IMR-90 (cell line): ENCODE results near the gene MFAP2. TPM values are rescaled to one million over a fixed set of nuclear protein-coding genes. Genes with fewer than 3 reads are reported as not detected.

ENCODE experiments used
- ATAC-seq: fragments of 200-7000 bp; cut with Tn5 transposase; 2 replicates; pipeline ENCODE4 v1.9.1; 2020; ENCODE audit warnings: low read depth, mild to moderate bottlenecking, moderate library complexity
- BruUV-seq: library from RNA; stranded (reverse); fragments of 400-500 nt; replicated peaks from 2 replicates; lab custom pipeline; 2021; lab: Mats Ljungman, UMichigan
- CTCF ChIA-PET: fragments of 300-600 bp; formaldehyde crosslinking; extraction: SDS; loops from one replicate; lab custom pipeline; 2021; ENCODE audit warnings: antibody characterized with exemption; lab: Yijun Ruan, JAX
- POLR2A ChIA-PET: fragments of 300-600 bp; sonication (Branson Sonifier 250); formaldehyde crosslinking; loops from one replicate; lab custom pipeline; 2022; ENCODE audit warnings: antibody characterized with exemption; ENCODE audit not compliant: unreplicated experiment; lab: Charles Lee
- DNase-seq: peaks from one replicate; pipeline ENCODE4 v3.0.0; 2013
- H2AFZ ChIP-seq: replicated peaks from 2 replicates; pipeline ENCODE3; 2013; ENCODE audit warnings: low read length, mild to moderate bottlenecking; ENCODE audit not compliant: poor library complexity
- H2AK5ac ChIP-seq: 2 replicates; pipeline ENCODE4 v1.6.1; 2013; ENCODE audit warnings: low read depth, low read length, inconsistent platforms
- H2AK9ac ChIP-seq: replicated peaks from 2 replicates; pipeline ENCODE3; 2013; ENCODE audit warnings: mild to moderate bottlenecking, low read depth, low read length, moderate library complexity; ENCODE audit not compliant: poor library complexity
- H2BK120ac ChIP-seq: 2 replicates; pipeline ENCODE4 v1.6.1; 2013; ENCODE audit warnings: low read depth, low read length, inconsistent platforms
- H2BK15ac ChIP-seq: 3 replicates; pipeline ENCODE4 v1.6.1; 2013; ENCODE audit warnings: low read depth, low read length, inconsistent platforms
- H2BK20ac ChIP-seq: 2 replicates; pipeline ENCODE4 v1.6.1; 2013; ENCODE audit warnings: low read depth, mild to moderate bottlenecking, inconsistent platforms, low read length, moderate library complexity
- H2BK5ac ChIP-seq: 2 replicates; pipeline ENCODE4 v1.6.1; 2013; ENCODE audit warnings: mild to moderate bottlenecking, low read depth, low read length, inconsistent platforms; ENCODE audit not compliant: poor library complexity, severe bottlenecking
- H3K14ac ChIP-seq: replicated peaks from 2 replicates; pipeline ENCODE4 v1.6.1; 2013; ENCODE audit warnings: low read depth, low read length, inconsistent platforms
- H3K18ac ChIP-seq: 2 replicates; pipeline ENCODE4 v1.6.1; 2013; ENCODE audit warnings: low read depth, low read length, control low read depth
- H3K23ac ChIP-seq: 2 replicates; pipeline ENCODE4 v1.6.1; 2013; ENCODE audit warnings: low read depth, low read length, inconsistent platforms
- H3K27ac ChIP-seq: 2 replicates; pipeline ENCODE4 v1.5.1; 2013; ENCODE audit warnings: mild to moderate bottlenecking, control low read depth, low read length; ENCODE audit not compliant: insufficient read depth
- H3K27me3 ChIP-seq: 2 replicates; pipeline ENCODE4 v1.6.1; 2013; ENCODE audit warnings: low read length; ENCODE audit not compliant: control insufficient read depth, insufficient read depth
- H3K36me3 ChIP-seq: 2 replicates; pipeline ENCODE4 v1.6.1; 2013; ENCODE audit warnings: low read length, mixed read lengths; ENCODE audit not compliant: control insufficient read depth, insufficient read depth
- H3K4ac ChIP-seq: 2 replicates; pipeline ENCODE4 v1.6.1; 2013; ENCODE audit warnings: low read depth, low read length, inconsistent platforms
- H3K4me1 ChIP-seq: 2 replicates; pipeline ENCODE4 v1.6.1; 2013; ENCODE audit warnings: low read length, mixed read lengths; ENCODE audit not compliant: control insufficient read depth, insufficient read depth
- H3K4me2 ChIP-seq: 2 replicates; pipeline ENCODE4 v1.6.1; 2013; ENCODE audit warnings: low read depth, mild to moderate bottlenecking, control low read depth, low read length, moderate library complexity
- H3K4me3 ChIP-seq: 2 replicates; pipeline ENCODE4 v1.5.1; 2013; ENCODE audit warnings: low read depth, mild to moderate bottlenecking, control low read depth, low read length, moderate library complexity; ENCODE audit not compliant: insufficient read depth
- H3K56ac ChIP-seq: 2 replicates; pipeline ENCODE4 v1.6.1; 2013; ENCODE audit warnings: low read length, inconsistent platforms; ENCODE audit not compliant: insufficient read depth; ENCODE audit errors: extremely low read depth
- H3K79me1 ChIP-seq, 2 experiments: 2 replicates each; pipeline ENCODE4 v1.6.1; 2013; ENCODE audit warnings: low read length in 2 of 2, inconsistent platforms in 1 of 2, low read depth in 1 of 2
- H3K9ac ChIP-seq: 2 replicates; pipeline ENCODE4 v1.6.1; 2013; ENCODE audit warnings: low read depth, low read length, control low read depth
- H3K9me1 ChIP-seq: 2 replicates; pipeline ENCODE4 v1.6.1; 2013; ENCODE audit warnings: low read length, inconsistent platforms; ENCODE audit not compliant: insufficient read depth
- H3K9me3 ChIP-seq: 2 replicates; pipeline ENCODE4 v1.6.1; 2013; ENCODE audit warnings: low read length; ENCODE audit not compliant: control insufficient read depth, insufficient read depth
- H4K20me1 ChIP-seq: 2 replicates; pipeline ENCODE4 v1.6.1; 2013; ENCODE audit warnings: low read length, inconsistent platforms; ENCODE audit not compliant: insufficient read depth
- H4K5ac ChIP-seq: 2 replicates; pipeline ENCODE4 v1.6.1; 2013; ENCODE audit warnings: mild to moderate bottlenecking, low read depth, low read length, control low read depth
- H4K8ac ChIP-seq, 2 experiments: 2 replicates each; pipeline ENCODE4 v1.6.1; 2013; ENCODE audit warnings: low read depth in 2 of 2, low read length in 2 of 2, control low read depth in 1 of 2, inconsistent platforms in 1 of 2
- H4K91ac ChIP-seq: 2 replicates; pipeline ENCODE4 v1.6.1; 2013; ENCODE audit warnings: low read depth, low read length, inconsistent platforms; ENCODE audit not compliant: insufficient read depth
- BHLHE40 ChIP-seq: fragments of 150-350 bp; IDR thresholded peaks from 2 replicates; pipeline ENCODE4 v1.6.1; 2016; ENCODE audit warnings: mild to moderate bottlenecking, low read depth, low read length
- CEBPB ChIP-seq: IDR thresholded peaks from 2 replicates; pipeline ENCODE4 v1.6.1; 2012; ENCODE audit warnings: low read depth, low read length, improper control_type of control experiment
- CHD1 ChIP-seq: IDR thresholded peaks from 2 replicates; pipeline ENCODE4 v1.6.1; 2012; ENCODE audit warnings: low read depth, low read length, improper control_type of control experiment
- CTCF ChIP-seq: conservative IDR thresholded peaks from 2 replicates; pipeline ENCODE4 v1.5.1; 2012; ENCODE audit warnings: mild to moderate bottlenecking, low read depth, low read length, improper control_type of control experiment
- ELK1 ChIP-seq: fragments of 150-350 bp; IDR thresholded peaks from 2 replicates; pipeline ENCODE4 v1.6.1; 2016; ENCODE audit warnings: low read depth, mild to moderate bottlenecking, low read length, moderate library complexity, borderline replicate concordance
- FOS ChIP-seq: fragments of 150-350 bp; IDR thresholded peaks from 2 replicates; pipeline ENCODE4 v1.6.1; 2016; ENCODE audit warnings: low read depth, low read length
- MAFK ChIP-seq: IDR thresholded peaks from 2 replicates; pipeline ENCODE4 v1.6.1; 2012; ENCODE audit warnings: low read depth, low read length, improper control_type of control experiment
- MAZ ChIP-seq: IDR thresholded peaks from 2 replicates; pipeline ENCODE4 v1.6.1; 2012; ENCODE audit warnings: low read depth, mild to moderate bottlenecking, low read length, improper control_type of control experiment, moderate library complexity, borderline replicate concordance
- MXI1 ChIP-seq: IDR thresholded peaks from 2 replicates; pipeline ENCODE4 v1.6.1; 2012; ENCODE audit warnings: low read depth, mild to moderate bottlenecking, low read length, moderate library complexity, borderline replicate concordance
- RAD21 ChIP-seq: IDR thresholded peaks from 2 replicates; pipeline ENCODE4 v1.6.1; 2012; ENCODE audit warnings: low read length, improper control_type of control experiment
- RCOR1 ChIP-seq: IDR thresholded peaks from 2 replicates; pipeline ENCODE4 v1.6.1; 2012; ENCODE audit warnings: mild to moderate bottlenecking, low read length, improper control_type of control experiment; ENCODE audit not compliant: insufficient replicate concordance
- RFX5 ChIP-seq: IDR thresholded peaks from 2 replicates; pipeline ENCODE4 v1.8.0; 2012; ENCODE audit warnings: low read depth, mild to moderate bottlenecking, low read length, moderate library complexity
- SMC3 ChIP-seq: fragments of 150-350 bp; IDR thresholded peaks from 2 replicates; pipeline ENCODE4 v1.6.1; 2016; ENCODE audit warnings: low read depth, mild to moderate bottlenecking, antibody characterized with exemption, low read length, moderate library complexity
- whole genome bisulfite sequencing, 2 experiments: methylation state at CpG; one replicate each; pipeline versions ENCODE4 v1.1.5 to v1.1.7; 2013; ENCODE audit warnings: missing lambda C conversion rate in 2 of 2; ENCODE audit not compliant: insufficient read length in 1 of 2; ENCODE audit errors: extremely low coverage in 2 of 2; 5-methylcytosine and 5-hydroxymethylcytosine counted together
- dilution Hi-C: fragments of 300-500 bp; cut with HindIII; formaldehyde crosslinking; loops from one replicate; pipeline ENCODE4 v1.14.3; 2018; ENCODE audit warnings: low sequenced_read_pairs; ENCODE audit not compliant: unreplicated experiment
- in situ Hi-C: fragments of 300-500 bp; cut with MboI; formaldehyde crosslinking; loops from 3 replicates; pipeline ENCODE4 v1.14.3; 2019; ENCODE audit warnings: low sequenced_read_pairs, inconsistent platforms, mixed read lengths
- intact Hi-C: fragments of 100-400 bp; cut with micrococcal nuclease; formaldehyde crosslinking; loops from 2 replicates; pipeline ENCODE4 v1.10.0; 2022
- polyA plus RNA-seq, 3 experiments: library from polyadenylated mRNA; depleted of rRNA; stranded (reverse); fragments of >200 nt; gene quantifications; 2 replicates each; pipeline ENCODE4 v1.2.3, GENCODE V29; 2012; ENCODE audit warnings: low replicate concordance in 1 of 3
- total RNA-seq: library from RNA; depleted of rRNA; stranded (reverse); fragments of >200 nt; gene quantifications from 2 replicates; pipeline ENCODE4 v1.2.3, GENCODE V29; 2012
- TF ChIP-seq, protein P1 (sequence below): fragments of 150-350 bp; IDR thresholded peaks from 2 replicates; pipeline ENCODE4 v1.6.1; 2017; ENCODE audit warnings: mild to moderate bottlenecking, antibody characterized with exemption, low read length, low read depth

MFAP2 gene
- total and polyA plus RNA-seq, 2 of the 4 experiments (the other 2 are of a cell fraction): 3.9 to 13.9 TPM

DNA sequence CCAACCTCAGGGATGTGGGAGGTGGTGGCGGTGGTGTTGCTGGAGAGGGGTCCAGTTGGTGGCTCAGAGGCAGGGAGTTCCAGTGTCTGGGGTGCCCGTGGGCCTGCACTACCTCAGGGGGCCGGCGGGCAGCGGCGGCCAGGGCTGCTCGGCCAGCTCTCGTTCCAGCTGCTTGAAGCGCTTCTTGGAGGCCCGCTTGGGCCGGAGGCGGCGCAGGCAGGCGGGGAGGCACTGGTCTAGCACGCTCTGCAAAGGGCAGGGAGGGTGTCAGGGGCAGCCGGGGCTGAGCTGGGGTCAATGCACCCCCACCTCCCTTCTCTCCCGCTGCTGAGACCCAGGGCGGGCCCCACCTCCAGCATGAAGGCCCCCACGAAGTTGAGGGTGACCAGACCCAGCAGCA is 5.7 kb upstream of the MFAP2 start:
- no peak overlapping the region for H3K14ac ChIP-seq
- no peak overlapping the region for H2BK5ac ChIP-seq
- DNase-seq (no peak), ATAC-seq (no peak)
- H3K4me3 ChIP-seq: no peak overlapping the region
- no peak overlapping the region for H3K4me2 ChIP-seq
- no peak overlapping the region for H2BK120ac ChIP-seq
- H4K8ac ChIP-seq: no peak overlapping the region
- peaks cover 13% of the 10 kb centered on the region for H3K36me3 ChIP-seq
- no peaks in the 10 kb centered on the region for H3K27me3 ChIP-seq
- H3K23ac ChIP-seq: no peak overlapping the region
- no peak overlapping the region for H4K91ac ChIP-seq
- BruUV-seq: no TSS peak
- TF ChIP-seq RFX5 (no peak), RCOR1 (no peak), ELK1 (no peak), FOS (no peak), CTCF (no peak), SMC3 (no peak), MAZ (no peak), RAD21 (no peak), CEBPB (no peak), CHD1 (no peak), MAFK (no peak), MXI1 (no peak), BHLHE40 (no peak)
- TF ChIP-seq, protein P1, sequence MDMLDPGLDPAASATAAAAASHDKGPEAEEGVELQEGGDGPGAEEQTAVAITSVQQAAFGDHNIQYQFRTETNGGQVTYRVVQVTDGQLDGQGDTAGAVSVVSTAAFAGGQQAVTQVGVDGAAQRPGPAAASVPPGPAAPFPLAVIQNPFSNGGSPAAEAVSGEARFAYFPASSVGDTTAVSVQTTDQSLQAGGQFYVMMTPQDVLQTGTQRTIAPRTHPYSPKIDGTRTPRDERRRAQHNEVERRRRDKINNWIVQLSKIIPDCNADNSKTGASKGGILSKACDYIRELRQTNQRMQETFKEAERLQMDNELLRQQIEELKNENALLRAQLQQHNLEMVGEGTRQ: no peak
- 89% methylated on average over 9 of the region's 19 CpGs; no CpG with 5 or more reads in 1 of the 2 experiments for WGBS, 2 experiments
- no peak overlapping the region for H3K9ac ChIP-seq
- no peaks in the 10 kb centered on the region for H3K79me1 ChIP-seq
- no peak overlapping the region for H3K4ac ChIP-seq
- ChIA-PET POLR2A (no interaction called here), CTCF (no interaction called here)
- H2BK15ac ChIP-seq: no peak overlapping the region
- dilution Hi-C loops: no loop called here
- H2AK9ac ChIP-seq: no peak overlapping the region
- no peak overlapping the region for H3K18ac ChIP-seq
- H3K56ac ChIP-seq: no peak overlapping the region
- H3K27ac ChIP-seq: no peak overlapping the region
- no peak overlapping the region for H2AFZ ChIP-seq
- no peaks in the 10 kb centered on the region; the same call in 1 of the 2 replicates for H4K20me1 ChIP-seq
- no peaks in the 10 kb centered on the region for H3K9me3 ChIP-seq
- intact Hi-C loops: no loop called here
- peaks cover 4% of the 10 kb centered on the region; the same call in 1 of the 2 replicates for H3K4me1 ChIP-seq
- H3K9me1 ChIP-seq: no peaks in the 10 kb centered on the region
- in situ Hi-C loops: no loop called here
- H4K5ac ChIP-seq: no peak overlapping the region
- no peak overlapping the region for H2BK20ac ChIP-seq
- H2AK5ac ChIP-seq: no peak overlapping the region
